ENCODE data around the gene HOXA7.

The HOXA7 gene

DNA sequence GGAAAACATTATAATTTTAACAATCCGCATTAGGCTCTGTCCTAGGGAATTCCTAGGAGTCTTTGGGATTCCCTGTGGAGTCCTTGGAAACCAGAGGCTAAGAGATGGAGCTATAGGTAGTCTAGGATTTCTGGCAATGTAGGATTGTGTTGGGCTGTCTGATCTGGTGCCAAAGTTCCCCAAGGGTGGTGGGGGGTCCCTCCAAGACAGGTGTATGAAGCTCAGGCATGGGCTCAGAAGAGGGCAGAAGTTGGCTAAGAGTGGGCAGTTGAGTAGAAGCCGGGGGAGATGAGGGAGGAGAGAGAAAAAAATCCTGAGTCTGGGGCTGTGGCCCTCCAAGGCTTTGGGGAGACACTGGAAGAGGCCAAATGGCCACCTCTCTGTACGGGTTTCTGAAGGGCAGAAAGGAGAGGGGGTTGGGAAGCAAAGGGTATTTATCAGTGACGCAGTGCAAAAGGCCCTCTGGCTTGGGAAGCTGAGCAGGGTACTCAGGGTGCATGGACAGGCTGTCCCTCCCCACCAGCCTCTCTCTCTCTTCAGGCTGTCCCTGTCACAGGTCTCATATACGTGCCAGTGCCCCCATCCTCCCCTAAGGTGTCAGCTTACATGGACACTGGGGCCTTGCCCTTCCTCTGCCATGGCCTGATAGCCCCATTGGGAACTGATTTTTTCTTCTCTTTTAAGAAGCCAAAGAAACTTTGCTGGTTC lies 9.8 kb downstream of the HOXA7 start:
- no peak for DNase-seq

DNA sequence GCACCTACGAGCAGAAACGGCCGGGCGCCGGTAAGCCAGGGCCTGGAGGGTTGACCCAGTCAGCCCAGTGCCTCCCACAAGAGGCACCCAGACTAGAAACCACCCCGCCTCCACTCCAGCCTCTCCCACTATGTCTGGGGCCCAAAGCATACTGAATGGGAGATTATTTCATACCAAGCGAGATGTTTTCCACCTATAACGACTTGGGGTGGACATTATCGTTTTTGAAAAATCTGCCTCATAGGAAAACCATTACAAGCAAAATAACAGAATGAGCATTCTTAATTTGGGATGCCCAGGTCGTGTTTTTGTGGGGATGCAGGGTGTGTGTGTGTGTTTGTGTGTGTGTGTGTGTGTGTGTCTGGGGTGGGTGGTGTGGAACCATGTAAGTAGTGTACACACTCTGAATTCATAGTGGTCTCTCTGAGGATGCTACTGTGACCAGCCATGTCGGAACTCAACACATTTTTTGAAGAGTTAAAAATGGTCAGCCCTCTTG lies 10.5 kb downstream of the HOXA7 start:
- no peak for DNase-seq

DNA sequence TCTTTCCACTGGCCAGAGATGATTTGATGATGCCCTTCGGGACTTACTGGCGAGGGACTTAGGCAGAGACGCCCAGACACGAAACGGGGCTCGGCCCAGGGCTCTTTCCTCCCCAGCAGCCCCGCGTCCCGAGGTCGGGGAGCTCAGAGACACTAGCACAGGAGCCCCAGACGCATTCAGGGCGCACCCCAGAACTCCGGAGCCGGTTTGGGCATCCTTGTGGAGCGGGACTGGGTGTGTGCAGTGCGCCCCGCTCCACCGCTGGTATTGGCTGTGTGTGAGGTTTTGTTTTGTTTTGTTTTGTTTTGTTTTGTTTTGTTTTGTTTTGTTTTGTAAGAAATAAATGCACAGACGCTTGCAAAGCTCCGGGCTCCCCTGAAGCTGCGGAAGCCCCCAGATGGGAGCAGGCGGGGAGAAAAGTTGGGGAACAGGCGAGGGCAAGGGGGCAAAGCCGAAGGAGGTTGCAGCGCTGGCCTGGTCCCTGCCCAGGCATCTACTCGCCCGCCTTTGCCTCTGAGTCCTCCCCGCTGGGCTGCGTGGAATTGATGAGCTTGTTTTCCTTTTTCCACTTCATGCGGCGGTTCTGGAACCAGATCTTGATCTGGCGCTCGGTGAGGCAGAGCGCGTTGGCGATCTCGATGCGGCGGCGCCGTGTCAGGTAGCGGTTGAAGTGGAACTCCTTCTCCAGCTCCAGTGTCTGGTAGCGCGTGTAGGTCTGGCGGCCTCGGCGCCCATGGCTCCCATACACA lies 11.1 kb downstream of the HOXA7 start:
- DNase-seq: no peak

DNA sequence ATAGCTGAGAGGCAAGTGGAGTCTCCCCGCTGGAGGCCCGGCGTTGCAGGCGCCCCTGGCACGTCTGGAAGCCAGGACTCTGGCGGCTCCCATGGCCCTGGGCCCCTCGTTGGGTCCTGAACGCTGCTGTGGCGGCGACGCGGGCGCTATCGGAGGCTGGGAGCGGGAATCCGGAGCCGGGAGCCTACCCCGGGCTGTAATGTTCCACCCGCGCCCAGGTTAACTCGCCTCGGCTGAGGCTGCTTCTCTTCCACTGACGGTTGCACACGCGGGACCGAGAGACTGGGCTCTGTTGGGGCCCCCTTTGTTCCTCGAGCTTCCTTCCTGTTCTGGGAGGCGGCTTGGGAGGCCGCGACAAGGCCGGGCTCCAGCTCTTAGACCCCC lies 11.7 kb downstream of the HOXA7 start:
- DNase-seq: no peak

DNA sequence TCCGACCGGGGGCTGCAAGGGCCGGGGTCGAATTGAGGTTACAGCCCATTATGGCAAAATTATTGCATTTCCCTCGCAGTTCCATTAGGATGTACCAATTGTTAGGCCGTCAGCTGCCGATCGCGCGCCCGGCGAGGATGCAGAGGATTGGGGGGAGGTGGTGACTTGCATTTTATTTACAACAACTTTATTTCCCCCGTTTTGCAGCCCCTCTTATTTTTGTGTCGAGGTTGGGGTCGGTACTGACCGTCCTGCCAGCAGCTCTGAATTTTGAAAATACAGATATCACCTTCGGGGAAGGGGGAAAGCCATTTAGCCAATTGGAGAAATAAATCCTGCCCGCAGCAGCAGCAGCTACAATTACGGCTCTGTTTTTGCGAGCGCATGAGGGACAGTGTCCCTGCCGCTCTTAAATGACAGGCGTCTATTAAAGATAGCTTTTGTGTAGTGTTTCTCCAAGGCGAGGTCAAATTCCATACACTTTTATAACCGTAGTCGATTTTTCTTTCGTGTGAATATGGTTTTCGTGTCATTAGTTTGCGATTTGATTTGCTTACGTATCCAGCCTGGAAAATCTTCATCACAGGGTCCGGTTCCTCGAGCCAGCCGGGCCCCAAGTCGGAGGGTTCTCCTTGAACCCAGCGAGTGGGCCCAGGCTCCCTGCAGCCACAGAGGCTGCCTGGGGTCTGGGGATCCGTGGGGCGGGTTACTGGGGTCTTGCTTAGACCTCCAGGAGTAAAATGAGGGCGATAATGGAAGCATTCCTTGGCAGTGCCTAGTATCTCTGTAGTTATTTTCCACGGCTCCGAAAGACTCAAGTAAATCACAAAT lies 12.3 kb downstream of the HOXA7 start:
- DNase-seq: no peak

DNA sequence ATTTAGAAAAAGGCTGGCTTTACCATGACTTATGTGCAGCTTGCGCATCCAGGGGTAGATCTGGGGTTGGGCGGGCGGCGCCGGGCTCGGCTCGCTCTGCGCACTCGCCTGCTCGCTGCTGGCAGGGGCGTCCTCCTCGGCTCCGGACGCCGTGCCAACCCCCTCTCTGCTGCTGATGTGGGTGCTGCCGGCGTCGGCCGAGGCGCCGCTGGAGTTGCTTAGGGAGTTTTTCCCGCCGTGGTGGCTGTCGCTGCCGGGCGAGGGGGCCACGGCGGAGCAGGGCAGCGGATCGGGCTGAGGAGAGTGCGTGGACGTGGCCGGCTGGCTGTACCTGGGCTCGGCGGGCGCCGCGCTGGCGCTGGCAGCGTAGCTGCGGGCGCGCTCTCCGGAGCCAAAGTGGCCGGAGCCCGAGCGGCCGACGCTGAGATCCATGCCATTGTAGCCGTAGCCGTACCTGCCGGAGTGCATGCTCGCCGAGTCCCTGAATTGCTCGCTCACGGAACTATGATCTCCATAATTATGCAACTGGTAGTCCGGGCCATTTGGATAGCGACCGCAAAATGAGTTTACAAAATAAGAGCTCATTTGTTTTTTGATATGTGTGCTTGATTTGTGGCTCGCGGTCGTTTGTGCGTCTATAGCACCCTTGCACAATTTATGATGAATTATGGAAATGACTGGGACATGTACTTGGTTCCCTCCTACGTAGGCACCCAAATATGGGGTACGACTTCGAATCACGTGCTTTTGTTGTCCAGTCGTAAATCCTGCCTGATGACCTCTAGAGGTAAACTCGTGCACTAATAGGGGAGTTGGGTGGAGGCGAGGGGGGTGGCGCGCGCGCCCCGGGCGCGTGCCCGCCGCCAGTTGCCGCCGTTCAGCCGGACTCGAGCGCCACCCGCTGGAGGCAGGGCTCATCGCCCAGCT lies 13.2 kb downstream of the HOXA7 start, which contains the start of gene HOXA5:
TSS of gene HOXA5 (minus strand) at position 659 of the 927 bp plus-strand sequence. CDS start at position 585, 74 bp downstream.
- no peak for DNase-seq

DNA sequence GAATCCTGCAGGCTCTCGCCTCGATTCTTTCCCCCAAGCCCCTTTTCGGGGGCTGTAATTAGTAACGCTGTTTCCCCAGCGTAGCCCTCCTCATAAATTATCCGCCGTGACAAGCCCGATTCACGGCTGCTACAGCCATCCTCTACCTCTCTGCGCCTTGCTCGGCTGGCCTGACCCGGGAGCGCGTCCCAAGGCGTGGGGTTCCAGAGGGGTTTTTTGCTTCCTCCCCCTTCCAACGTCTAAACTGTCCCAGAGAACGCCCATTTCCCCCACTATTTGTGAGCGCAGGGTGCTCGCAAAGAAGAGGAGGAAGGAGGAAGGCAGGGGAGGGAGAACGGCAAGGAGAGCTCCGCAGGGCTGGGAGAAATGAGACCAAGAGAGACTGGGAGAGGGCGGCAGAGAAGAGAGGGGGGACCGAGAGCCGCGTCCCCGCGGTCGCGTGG lies 13.9 kb downstream of the HOXA7 start:
- DNase-seq: no peak

DNA sequence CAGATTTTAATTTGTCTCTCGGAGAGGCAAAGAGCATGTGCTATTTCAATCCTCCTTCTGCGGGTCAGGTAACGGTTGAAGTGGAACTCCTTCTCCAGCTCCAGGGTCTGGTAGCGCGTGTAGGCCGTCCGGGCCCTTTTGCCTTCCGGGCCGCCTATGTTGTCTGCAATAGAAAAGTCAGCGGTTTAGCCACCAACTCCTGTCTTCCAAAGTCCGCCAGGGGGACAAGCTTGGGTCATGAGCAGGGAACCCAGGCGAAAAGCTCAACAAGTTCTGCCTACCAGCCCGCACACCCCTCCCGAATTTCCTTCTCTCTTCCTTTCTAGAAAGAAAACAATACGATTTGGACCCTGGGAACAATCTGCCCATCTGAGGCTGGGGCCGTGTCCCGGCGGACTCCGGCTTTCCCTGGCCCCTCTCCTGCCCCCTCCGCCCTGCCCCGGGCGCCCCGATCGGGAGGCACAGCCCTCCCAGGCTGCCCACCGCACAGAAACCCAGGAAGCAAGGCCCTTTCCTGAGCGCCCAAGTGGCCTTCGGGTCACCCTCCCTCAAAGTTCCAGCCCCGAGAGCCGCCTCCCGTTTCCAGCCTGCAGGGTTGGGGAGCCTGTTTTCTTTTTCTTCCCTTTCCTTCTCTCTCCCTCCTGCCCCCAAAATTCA lies 14.4 kb downstream of the HOXA7 start:
- DNase-seq: no peak

DNA sequence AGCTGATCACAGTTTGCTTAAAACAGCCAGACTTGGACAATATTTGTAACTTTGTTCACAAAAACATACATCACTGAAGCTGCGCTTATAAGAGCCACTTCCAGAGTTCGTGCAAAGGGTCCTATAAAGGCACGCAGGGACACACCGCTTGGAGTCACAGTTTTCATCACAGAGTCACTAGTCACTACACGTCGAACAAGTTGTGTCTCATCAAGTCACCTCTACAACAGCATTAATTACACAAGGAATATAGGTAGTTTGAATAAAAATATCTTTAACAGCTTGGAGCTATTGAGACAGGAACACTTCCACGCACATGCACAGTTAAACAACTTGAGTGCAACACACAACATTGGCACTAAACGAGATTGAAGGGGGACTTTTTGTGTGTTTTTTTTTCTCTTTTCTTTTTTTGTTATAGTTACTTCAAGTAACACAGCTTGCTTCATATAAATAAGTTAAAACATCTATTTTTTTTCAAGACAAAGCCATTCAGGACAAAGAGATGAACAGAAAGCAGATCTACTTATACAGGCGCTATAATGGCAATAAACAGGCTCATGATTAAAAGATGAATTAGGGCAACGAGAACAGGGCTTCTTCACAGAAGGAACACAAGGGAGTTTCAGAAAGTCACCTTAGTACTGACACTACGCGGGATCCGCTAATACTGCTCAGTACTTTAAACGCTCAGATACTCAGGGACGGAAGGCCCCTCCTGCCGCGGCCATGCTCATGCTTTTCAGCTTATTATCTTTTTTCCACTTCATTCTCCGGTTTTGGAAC lies 15.1 kb downstream of the HOXA7 start:
- DNase-seq: no peak

DNA sequence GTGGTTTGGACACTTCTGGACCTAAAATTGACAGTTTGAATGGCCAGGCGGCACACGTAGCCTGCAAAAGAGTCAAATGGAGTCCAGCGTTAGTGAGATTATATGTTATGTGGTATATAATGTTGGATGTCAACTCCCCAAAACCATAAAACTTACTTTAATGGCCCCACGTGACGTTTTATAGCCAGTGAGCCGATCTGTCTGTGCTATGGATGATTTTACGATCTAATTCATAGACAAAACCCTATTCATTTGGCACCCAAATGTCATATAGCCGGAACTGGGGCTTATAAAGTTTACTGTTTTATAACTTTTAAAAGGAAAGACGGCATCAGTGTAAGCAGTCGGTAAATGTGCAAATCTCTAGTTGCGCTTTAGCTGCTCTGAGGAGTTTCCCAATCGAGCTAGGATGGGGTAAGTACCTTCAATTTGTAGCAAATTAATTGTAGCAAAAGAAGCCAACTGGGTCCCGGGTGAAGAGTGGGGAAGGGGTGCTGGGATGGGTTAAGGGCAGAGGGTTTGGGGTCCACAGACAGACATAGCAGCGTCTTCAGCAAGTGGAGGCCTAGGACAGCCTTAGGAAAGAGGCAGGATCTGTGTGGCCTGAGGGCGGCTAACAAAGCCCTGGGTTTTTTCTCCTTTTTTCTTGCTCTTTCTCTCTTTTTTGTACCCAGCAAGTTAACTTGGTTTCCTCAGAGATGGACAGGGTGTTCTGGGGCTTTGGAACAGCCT lies 16.2 kb downstream of the HOXA7 start:
- no peak for DNase-seq

DNA sequence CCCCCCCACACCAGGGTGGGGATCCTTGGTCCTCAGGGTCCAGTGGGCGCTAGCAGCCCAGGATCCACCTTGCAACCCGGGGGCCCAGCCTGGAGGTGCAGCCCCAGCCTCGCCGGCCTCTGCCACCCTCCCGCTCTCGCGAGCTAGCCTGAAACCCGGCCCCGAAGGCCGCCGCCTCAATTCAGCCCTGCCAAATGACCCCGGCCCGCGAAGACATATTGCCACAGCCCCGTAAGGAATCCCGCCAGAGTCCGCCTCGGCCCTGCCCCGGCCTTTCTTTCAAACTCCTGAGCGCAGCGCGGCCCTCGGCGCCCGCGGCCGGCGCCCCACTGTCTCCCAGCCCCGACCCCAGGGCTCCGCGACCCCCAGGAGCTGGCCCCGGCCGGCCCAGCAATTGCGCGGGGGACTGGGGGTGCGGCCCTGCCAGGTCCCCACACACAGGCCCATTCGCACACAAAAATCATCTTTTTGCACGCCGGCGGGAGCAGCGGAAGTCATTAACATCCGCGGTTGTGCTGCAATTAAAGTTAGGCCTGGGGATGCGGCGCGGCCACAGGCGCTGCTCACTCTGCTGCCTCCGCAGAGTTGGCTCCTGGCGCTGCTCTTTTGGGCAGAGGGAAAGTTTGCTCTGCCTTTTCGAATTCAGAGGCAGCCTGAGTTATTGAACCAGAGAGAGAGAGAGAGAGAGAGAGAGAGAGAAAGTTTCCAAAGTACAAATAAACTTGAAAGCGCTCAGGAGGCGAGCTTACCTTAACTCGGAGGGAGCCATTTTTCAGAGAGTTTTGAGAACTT lies 16.9 kb downstream of the HOXA7 start:
- DNase-seq: no peak

DNA sequence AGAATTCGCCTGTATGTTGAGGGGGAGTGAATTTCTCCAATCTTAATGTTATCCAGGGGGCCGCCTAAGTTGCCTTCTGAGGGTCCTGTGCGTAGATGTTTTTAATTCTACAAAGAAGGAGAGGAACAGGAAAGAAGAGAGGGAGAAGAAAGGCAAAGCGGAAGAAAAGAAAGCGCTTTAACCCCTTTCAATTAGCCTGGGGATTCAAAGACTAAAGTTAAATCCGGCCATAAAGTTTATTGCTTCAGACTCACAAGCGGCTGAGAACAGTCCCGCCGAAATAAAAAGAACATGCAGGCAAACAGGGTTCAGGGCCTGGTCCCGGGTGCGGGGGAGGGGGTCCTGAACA lies 17.5 kb downstream of the HOXA7 start:
- DNase-seq: no peak

DNA sequence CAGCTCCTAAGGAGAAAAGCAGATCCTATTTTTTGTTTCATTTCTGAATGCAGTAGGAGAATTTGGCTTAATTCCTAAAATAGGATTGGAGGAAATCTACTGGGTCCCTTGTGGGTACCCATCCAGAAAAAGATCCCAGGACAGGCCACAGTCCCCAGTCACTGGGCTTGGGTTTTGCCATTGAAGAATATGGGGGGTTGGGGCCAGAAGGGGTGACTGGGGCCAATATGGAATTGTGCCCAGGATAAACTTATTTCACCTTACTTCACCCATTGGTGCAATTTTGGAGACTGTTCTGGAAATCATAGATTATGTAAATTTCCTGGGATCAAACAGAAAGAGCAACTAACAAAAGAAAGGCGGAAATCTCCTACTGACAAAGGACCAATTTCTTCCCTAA lies 18.0 kb downstream of the HOXA7 start:
- no peak for DNase-seq

DNA sequence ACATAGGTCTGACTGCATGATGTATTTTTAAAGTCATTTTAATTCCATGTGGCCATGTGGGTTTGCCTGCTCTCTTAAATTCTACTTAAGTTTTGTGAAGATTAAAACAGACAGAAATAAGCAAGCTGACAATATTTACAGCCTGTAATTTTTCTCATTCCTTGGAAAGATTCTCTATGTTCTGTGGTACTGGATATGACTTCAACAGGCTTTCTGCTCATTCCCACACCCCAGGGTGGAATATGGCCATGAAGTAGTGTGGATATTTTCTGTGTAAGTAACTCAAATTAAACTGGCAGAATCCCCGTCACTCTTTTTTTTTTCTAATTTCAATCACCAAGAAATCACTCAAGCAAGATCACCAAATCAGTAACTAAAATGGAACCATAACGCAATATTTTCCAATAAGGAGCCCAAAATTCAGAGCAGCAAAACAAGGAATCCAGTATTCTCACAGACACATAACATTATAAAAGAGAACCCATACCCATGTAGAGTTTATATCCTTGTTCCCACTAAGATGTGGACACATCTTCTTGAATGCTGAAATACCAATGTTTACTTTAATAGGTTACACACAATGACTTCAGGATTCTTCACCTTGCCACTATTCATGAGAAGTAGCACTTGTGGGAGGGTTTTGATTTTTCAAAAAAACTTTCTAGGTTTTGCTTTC lies 18.7 kb downstream of the HOXA7 start:
- no peak for DNase-seq

DNA sequence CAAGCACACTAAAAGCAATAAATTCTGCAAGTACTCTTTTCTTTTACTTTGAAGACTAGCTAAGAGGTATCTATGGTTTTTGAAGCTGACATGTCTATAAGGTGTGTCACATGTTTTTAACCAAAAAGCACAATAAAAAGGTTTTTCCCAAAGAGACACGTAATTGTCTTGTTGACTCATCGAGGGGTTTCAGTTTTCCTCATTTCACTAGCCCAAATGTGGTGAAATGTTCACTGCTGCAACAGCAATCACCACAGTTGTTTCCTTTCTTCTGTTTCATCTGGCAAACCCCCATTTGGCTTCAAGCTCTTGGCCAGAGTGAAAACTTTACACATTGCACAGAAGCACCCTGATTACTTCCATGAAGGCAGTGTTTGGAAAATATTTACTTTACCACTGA lies 22.1 kb downstream of the HOXA7 start:
- no peak for DNase-seq

DNA sequence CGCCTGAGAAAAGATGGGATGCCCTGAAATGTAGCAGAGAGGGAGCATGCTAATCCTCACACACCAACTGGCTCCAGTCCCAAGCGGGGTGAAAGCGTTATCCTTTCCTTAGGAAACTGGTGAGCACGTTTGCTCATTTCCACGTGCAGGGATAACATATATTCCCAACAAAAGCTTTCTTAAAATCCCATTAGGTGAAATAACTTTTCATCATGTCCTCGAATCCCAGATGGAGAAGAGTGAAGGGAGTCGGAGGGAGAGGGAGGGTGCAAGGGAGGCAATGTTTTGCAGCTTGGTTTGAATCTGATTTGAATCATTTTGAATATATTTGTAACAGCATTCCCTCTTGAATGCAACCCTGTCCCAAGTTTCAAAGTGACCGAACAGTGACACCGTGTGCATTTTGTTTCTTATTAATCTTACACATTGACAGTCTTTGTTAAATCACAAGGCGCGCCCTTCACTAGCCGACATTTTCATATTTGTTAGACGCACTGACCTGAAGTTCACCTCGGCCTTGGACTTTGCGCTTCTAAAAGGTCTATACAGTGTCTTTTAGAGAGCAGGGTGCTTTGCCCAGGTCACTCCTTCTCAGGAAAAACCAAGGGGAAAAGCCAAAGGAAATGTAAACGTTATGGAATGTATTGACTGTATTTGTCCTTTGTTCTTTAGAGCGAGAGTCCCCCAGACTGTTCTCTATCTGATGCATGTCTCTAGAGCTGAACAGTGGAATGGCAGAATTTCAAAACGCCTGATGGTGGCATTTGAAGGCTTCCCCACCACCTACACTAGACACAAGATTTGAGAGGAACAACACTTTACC lies 22.9 kb downstream of the HOXA7 start:
- DNase-seq: no peak

DNA sequence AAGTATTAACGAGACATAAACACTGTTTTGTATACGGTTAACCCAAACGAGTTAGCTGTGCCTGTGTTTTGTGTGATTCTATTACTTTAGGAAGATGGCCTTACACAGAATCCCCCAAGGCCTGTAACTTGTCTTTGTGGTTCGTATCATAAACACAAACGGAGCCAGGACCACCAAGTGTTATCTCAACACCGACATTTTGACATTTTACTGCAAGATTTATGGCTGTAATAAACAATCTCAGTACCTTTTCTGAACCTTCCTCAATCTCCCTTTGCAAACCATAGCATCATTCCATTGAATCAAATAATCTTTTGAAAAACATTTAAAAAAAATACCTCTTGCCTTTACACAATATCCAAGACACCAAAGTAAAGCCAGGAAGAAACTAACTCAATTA lies 23.5 kb downstream of the HOXA7 start:
- no peak for DNase-seq

DNA sequence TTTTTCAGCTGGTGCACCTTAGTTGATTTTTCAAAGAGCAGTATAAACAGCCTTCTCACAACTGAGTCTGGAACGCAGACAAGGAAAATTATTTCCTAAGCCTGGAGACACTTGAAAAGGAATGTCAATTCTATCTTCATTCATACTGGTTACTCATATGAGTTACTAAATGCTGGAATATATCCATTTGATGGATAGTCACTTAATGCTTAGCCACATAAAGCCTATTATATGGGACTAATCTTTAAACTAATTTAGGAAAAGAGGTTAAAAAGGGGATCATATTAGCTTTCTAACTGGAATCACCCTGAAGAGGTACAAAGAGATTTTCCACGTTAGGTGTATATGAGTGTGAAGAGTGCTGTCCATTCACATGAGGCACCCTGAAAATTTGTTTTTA lies 24.3 kb downstream of the HOXA7 start:
- DNase-seq: no peak
